GM21360 (cell line): ENCODE results near the gene CALN1.
"Not testable (repeated sequence)": the region's sequence is repeated elsewhere in the genome, so short reads cannot be mapped to it uniquely, and the experiment has no call there.

ENCODE experiments used
- ATAC-seq: cut with Tn5 transposase; IDR thresholded peaks from one replicate; pipeline ENCODE4 v1.9.1; 2021; ENCODE audit warnings: mild to moderate bottlenecking, moderate library complexity; ENCODE audit not compliant: unreplicated experiment

Gene CALN1

DNA sequence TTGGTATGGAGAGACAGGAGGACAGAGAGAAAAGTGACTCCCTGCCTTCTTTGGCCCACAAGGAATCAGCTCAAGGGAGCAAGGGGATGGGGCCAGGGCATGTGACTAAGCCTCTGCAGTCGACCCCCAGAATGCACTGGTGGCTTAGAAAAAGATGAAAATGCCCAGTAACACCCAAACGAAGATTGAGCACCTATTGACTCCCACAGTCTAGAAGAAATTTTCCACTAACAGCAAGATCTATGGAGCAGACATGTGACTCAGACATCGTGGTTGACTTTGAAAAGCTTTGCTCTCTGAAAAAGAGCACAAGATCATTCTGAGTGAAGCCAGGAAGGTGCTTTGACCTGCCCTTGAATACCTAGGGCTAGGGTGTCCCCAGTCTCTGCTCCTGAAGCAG, 586.0 kb downstream of the CALN1 start:
- ATAC-seq: no peak

DNA sequence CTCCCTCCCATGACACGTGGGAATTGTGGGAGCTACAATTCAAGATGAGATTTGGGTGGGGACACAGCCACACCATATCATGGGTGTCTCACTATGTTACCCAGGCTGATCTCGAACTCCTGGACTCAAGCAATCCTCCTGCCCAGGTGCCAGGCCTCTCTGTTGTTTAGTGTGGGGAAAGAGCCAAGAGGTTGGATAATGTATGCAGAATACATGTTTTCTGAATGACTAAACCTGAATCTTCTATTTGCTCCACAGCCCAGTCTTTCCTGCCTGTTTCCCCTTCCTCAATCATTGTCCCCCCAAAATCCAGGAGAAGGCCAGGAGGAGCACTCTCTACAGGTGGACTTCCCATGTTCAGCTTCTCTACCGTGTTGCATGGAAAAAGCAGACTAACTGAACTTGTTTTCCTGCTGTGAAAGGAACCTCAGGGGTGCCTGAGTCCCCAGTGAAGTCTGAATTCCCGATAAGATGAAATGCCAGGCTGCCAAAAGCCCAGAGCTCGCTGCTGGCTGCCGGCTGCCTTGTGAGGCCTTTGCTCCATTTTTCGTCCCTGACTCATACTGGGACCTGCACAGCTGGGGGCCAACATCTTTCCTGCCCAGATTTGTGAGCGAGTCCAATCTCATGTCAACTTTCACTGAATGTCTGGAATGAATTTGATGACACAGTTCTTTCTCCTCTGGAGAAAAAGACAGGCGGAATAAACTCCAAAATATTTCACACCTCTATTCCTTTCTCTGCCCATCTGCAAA, 588.0 kb downstream of the CALN1 start:
- no peak for ATAC-seq

DNA sequence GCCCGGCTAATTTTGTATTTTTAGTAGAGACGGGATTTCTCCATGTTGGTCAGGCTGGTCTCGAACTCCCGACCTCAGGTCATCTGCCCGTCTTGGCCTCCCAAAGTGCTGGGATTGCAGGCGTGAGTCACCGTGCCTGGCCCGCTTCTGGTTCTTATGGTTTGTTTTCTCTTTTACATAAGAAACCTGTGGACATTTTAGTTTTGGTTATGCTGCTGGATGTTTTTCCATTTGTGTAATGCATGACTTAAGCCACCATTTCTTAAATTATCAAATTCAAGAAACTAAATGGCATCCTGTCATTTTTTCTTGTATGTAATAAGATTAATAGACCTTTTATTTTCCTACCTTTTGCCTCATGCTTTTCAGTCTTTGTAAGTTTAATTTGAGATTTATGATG, 589.7 kb downstream of the CALN1 start:
- not testable (repeated sequence) for ATAC-seq

DNA sequence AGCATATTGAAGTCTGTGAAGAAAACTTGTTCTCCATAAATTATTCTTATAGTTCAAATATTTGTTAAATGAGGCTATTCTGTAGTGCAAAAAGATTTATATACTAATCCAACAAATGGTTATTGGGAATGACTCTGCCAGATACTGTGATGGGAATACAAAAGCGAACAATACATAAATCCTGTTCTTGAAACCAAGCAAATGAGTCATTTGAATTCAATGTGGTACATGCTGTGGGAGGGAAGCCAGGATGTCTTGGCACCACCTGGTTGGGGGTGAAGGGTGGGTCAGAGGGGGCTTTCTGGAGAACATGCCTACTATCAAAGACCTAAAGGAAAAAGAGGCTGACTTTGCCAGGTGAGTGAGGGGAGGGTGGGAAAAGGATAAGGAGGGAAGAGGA, 594.2 kb downstream of the CALN1 start:
- no peak for ATAC-seq

DNA sequence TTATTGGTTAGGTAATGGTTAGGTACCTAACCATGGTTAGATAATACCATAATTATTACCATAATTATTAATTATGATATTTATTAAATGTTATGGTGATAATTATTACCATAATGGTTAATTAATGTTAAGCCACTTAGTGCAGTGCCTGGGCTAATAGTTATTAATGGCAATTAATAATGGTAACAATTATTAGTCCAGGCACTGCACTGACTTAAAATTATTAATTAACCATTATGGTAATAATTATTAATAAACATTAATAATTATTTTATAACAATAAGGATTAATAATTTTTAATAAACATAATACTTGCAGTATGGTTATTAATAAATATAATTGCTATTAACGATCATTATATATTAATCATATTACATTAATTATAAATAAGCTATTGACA, 604.0 kb downstream of the CALN1 start:
- ATAC-seq: no peak

DNA sequence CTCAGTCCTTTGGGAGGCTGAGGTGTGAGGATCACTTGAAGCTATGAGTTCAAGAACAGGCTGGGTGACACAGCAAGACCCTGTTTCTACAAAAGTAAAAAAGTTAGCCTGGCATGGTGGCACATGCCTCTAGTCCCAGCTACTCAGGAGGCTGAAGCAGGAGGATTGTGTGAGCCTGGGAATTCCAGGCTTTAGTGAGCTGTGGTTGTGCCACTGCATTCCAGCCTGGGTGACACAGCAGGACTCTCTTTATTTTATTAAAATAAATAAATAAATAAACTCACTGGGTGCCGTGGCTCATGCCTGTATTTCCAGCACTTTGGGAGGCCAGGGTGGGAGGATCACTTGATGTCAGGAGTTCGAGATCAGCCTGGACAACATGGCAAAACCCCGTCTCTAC, 607.9 kb downstream of the CALN1 start:
- no peak for ATAC-seq

DNA sequence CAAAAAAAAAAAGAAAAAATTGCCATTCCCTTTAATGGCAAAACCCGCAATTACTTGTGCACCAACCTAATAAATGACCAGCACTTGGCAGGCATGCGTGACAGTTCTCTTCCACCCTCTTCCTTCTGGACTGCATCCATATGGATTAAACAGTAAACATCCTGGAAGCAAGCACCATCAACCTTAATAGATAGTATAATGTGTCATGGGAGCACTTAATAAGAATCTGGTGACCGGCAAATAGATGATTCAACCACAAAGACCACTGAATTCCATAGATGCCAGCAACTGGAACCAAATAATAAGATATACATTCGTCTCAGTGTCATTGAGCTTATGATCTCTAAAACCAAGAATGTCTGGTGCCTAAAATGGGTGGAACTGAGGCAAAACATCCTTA, 610.2 kb downstream of the CALN1 start:
- no peak for ATAC-seq

DNA sequence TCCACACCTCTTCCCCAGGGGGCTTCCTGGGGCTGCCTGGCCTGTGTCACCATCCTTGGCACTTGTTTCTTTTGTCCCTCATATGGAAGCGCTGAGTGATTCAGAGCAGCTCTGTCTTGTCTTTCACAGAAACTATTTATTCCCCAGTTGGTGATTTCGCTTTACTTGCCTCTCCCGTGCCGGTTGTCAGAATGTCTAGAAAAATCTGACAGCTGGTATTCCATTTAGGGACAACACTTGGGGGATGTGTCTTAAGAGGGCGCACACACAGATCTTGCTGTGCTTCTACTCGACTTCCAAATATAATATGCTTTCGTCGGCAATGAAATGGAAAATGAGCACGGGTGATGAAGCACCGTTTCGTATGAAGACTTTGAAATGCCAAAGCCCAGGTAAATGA, 611.8 kb downstream of the CALN1 start:
- no peak for ATAC-seq

DNA sequence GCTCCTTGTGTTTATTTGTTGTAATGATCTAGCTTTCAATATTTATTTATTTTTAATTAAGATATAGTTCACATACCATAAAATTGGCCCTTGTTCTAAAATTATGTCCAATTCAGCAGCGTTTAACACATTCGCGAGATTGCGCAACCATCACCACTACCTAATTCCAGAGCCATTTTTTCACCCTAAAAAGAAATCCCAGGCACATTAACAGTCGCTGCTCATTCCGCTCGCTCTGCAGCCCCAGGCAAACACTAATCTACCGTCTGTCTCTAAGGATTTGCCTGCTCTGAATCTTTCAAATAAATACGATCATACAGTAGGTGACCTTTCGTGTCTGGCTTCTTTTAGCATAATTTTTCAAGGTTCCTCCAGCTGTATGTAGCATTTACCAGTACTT, 616.7 kb downstream of the CALN1 start:
- ATAC-seq: no peak

DNA sequence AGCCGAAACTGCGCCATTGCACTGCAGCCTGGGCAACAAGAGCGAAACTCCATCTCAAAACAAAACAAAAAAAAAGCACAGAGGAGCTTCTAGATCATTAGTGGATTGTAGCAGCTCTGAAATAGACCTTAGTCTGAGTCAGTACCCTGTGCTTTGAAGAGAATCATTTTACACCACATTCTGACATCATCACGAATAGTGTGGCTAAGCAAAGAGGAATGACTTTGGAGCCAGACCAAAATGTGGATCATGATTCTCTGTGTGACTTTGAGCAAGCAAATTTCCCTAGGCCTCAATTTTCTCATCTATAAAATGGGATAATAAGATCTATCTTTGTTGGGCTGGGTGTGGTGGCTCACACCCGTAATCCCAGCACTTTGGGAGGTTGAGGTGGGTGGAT, 618.9 kb downstream of the CALN1 start:
- ATAC-seq: no peak

DNA sequence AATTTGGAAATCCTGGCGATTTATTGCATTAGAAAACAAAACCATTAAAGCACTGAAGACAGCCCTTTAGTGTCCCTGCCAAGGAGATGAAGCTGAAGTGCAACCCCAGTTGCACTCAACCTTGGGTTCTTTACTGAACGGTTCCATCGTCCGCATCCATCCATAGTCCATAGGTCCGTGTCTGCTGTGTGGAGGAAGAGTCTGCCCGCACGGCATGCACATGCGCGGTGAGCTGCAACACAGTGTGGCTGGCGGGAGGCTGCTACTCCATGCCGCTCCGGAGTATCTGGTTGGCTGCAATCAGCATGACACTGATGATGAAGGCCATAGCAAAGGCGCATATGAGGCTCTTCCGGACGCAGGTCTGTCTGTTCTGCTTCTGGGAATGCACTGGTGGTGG, 624.6 kb downstream of the CALN1 start:
- no peak for ATAC-seq

DNA sequence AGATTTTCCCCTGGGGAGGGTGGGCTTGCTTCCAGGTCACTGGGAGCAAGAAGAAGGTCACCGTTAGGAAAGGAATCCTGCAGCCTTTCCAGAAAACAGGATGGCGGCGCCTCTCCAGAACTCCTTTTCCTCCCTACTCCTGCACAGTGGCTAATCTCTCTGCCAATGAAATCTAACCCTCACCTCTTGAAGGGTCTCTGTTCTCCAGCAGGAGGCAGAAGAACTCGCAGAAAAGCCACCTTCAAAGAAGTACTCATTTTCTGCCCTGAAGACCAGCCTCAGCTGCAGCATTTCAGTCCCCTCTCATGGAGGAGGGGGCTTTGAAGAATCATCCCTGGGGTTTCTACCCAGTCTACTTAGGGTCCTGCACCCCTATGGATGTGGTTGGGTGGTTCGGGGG, 626.9 kb downstream of the CALN1 start:
- ATAC-seq: no peak

DNA sequence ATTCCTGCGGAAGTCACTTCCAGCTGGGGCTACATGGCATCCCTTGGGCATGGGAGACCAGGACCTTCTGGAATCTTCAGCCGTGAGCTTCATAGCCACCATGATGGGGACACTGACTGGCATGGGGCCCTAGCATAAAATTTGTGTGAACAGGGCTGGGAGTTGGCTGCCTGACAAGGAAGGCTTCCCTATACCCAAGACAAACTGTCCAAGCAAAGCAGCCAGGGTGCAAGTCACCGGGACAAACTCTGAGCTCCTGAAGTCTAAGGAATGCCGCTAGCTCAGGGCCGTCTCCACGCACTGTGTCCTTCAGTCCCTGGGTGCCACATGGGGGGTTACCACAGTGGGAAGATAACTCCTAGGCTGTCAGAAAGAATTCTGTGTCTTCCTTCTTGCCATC, 627.4 kb downstream of the CALN1 start:
- no peak for ATAC-seq

DNA sequence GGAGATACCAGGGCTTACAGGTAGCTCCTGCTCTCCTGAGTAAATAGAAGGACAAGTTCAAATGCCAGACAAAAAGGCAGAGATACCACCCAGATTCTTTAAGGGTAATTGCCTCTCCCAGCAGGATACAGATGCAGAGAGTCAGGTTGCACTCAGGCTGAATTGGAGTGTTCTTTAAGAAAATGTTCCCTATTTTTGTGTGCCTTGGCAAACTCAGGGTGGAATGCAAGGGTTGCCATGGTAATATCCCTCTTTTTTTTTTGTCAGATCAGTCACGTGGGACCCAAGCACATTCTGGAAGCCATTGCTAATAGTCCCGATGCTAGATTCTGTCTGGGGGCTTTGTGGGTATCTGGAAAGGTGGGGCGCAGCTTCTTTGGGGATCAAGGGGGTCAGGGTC, 628.0 kb downstream of the CALN1 start:
- no peak for ATAC-seq

DNA sequence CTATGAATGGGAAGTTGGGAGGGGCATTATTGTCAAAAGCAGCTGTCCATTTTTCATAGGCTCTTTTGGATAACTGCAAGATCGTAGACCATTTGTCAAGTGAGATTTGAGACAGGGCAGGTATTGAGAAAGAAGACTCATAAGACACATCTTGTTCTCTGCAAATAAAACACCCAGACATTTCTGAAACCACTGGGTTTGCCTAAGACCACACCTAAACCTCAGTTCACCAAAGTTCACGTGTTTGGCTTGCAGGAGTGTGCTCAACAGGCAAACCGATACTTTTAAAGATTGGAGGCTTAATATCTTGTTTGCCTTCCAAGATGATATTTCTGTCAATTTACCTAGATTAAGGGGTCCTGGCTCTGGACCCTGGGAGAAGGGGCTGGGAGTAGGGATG, 628.4 kb downstream of the CALN1 start:
- ATAC-seq: no peak

DNA sequence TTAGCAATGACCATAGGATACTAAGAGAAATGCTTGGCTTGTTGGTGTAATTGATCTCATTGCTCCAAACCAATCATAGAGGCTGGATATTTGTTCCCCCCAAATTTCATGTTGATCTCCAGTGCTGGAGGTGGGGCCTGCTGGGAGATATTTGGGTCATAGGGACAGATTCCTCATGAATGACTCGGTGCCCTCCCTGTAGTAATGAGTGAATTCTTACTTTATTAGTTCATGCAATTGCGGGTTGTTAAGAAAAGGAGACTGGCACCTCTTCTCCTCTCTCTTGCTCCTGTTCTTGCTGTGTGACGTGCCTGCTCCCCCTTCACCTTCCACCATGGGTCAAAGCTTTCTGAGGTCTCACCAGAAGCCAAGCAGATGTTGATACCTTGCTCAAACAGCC, 630.1 kb downstream of the CALN1 start:
- ATAC-seq: no peak

DNA sequence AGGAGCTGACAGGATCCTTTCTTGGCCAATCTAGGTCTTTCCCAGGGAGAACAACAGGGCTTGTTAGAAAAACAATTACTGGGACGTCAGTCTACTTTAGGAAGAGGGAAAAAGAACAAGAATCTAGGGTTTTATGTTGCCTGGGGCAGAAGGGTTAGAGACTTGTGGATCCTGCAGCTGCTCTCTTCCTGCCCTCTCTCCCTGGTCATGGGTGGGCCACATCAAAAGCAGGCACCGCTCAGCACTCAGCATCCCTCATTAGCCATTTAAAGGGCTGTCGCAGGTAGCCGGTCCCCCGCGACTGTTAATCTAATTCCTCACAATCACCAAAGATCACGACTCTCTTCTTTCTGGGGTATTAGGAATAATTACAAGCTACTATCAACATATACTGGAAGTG, 631.9 kb downstream of the CALN1 start:
- no peak for ATAC-seq

DNA sequence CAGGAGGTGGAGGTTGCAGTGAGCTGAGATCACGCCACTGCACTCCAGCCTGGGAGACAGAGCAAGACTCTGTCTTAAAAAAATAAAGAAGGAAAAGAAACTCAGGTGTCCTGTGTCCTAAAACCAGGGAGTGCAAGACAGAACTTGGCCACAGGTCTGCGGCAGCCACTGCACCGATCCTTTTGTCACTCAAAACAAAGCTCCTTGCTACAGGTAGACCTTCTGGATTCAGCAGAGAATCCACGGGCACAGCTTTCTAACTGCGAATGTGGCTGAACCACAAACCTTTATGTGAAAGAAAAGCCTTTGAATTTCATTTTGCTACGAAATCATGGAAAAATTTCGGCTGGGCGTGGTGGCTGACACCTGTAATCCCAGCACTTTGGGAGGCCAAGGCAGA, 634.9 kb downstream of the CALN1 start:
- no peak for ATAC-seq

DNA sequence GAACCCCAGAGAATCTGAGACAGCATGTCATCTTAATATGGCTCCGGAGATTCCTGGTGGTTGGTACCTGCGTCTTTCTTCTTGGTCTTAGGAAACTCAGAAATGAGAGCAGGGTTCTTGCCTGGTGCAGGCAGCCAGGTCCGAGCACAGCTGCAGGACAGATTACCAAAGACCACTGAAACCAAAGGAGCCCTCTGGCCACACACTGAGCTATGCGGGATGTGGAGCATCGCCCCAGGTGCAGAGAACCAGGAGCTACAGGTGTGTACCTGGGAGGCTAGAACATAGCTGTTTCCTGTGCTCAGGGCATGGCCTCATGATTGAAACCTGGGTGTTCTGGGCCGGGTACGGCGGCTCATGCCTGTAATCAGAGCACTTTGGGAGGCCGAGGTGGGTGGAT, 635.4 kb downstream of the CALN1 start:
- no peak for ATAC-seq

DNA sequence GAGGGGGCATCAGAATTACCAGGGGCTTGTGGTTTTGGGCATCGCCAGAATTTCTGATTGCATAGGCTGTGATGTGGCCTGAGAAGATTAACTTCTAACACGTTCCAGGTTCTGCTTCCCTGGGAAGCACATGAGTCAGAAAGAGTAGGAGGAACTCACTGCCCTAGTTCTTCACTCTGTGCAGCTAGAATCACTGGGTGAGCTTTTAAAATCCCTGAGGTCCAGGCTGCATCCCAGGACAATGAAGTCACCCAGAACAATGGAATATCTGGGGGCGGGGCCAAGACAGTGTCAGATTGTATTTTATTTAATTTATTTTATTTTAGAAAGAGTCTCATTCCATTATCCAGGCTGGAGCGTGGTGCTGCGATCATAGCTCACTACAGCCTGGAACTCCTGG, 636.5 kb downstream of the CALN1 start:
- no peak for ATAC-seq

DNA sequence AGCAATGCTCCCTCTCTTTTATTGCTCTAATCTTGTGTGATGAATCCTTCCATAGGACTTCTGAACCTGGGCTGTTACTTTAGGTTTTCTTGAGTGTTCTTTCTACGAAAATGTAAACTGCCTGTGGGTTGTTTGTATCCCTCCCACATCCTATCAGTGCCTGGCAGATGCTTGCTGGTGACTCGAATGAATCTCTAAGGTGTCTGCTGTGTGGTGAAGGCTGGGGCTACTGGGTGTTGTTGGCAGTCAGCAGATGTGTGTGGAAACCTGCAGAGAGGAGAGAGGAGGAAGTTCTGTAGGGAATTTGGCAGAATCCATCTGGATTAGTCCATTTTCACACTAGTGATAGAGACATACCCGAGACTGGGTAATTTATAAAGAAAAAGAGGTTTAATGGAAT, 639.4 kb downstream of the CALN1 start:
- no peak for ATAC-seq

DNA sequence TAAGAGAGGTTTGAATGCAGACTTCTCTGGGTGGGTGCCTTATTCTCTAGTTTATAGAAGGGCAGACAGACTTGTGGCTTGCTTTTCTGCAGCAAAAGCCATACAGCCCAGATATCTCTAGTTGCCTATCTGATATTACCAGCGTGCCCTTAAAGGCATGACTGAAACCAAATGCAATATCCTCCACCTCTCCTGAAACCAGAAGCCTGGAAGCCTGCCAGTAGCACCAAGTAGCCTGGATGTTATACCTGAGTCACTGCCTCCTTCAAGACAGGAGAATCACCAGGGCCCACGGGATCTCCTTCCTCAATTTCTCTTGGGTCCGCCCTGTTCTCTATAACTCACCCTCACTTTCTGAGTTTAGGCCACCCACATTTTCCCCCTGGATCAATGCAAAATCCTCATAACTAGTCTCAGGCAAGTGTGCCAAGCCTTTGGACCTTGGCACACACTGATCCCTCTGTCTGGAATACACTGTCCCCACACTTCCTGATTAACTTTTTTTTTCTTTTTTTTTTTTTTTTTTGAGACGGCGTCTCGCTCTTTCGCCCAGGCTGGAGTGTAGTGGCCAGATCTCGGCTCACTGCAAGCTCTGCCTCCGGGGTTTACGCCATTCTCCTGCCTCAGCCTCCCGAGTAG, 641.8 kb downstream of the CALN1 start:
- ATAC-seq: no peak

DNA sequence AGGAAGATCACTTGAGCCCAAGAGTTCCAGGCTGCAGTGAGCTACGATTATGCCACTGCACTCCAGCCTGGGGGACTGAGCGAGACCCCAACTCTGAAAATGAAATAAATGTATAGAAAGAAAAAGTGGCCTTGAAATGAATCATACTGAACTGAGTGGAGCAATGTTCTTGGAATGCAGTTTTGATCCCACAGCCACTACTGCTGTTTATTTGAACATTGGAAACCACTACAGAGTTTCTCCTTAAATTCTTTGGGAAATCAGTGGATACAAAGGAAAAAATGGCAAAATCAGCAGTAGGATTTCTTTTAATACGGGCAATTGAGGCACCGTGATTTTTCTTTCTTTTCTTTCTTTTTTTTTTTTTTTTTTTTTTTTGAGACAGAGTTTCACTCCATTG, 642.8 kb downstream of the CALN1 start:
- ATAC-seq: no peak
